Lung (tissue), 12 donors: ENCODE results near the gene ZHX3. TPM values are rescaled to one million over a fixed set of nuclear protein-coding genes. Genes with fewer than 3 reads are reported as not detected.

Experiments
- ATAC-seq: fragments of 200-7000 bp; cut with Tn5 transposase; one replicate; pipeline ENCODE4 v1.9.1; 2020; ENCODE audit warnings: moderate number of reproducible peaks; ENCODE audit not compliant: insufficient read depth, low FRiP score
- DNase-seq, 3 donors: peaks; one replicate each; pipeline ENCODE4 v3.0.0-alpha.2; 2013 to 2017
- H3K27ac ChIP-seq, 2 donors: one replicate each; pipeline ENCODE4 v1.5.1; 2013; ENCODE audit warnings: mild to moderate bottlenecking in 2 of 2, moderate library complexity in 2 of 2, control low read depth in 1 of 2, inconsistent platforms in 1 of 2, low read depth in 1 of 2, low read length in 1 of 2
- H3K27me3 ChIP-seq, 3 donors: one replicate each; pipeline ENCODE4 v1.5.1; 2013; ENCODE audit warnings: low read length in 2 of 3; ENCODE audit not compliant: control insufficient read depth in 3 of 3, insufficient read depth in 3 of 3
- H3K36me3 ChIP-seq, 4 donors: one replicate each; pipeline ENCODE4 v1.5.1; 2013; ENCODE audit warnings: low read length in 4 of 4, mild to moderate bottlenecking in 1 of 4, moderate library complexity in 1 of 4; ENCODE audit not compliant: control insufficient read depth in 4 of 4, insufficient read depth in 4 of 4
- H3K4me1 ChIP-seq, 5 donors: one replicate each; pipeline ENCODE4 v1.5.1; 2013; ENCODE audit warnings: low read length in 5 of 5, mild to moderate bottlenecking in 2 of 5, moderate library complexity in 1 of 5; ENCODE audit not compliant: control insufficient read depth in 5 of 5, insufficient read depth in 5 of 5
- H3K4me3 ChIP-seq: one replicate; pipeline ENCODE4 v1.5.1; 2013; ENCODE audit warnings: mild to moderate bottlenecking, control low read depth, moderate library complexity
- H3K9ac ChIP-seq, 2 donors: one replicate each; pipeline ENCODE4 v1.5.1; 2013; ENCODE audit warnings: low read length in 2 of 2, control low read depth in 1 of 2; ENCODE audit not compliant: insufficient read depth in 1 of 2
- H3K9me3 ChIP-seq, 4 donors: one replicate each; pipeline ENCODE4 v1.5.1; 2013; ENCODE audit warnings: low read length in 3 of 4, mild to moderate bottlenecking in 1 of 4, moderate library complexity in 1 of 4; ENCODE audit not compliant: control insufficient read depth in 4 of 4, insufficient read depth in 3 of 4
- CTCF ChIP-seq: IDR thresholded peaks from 2 replicates; pipeline ENCODE4 v1.5.1; 2012; ENCODE audit warnings: mild to moderate bottlenecking; ENCODE audit errors: control extremely low read depth, extremely low read depth
- WGBS, 2 donors: extraction: QIAGEN DNeasy Blood & Tissue Kit; methylation state at CpG; one replicate each; pipeline ENCODE4 v1.1.7; 2013; 5-methylcytosine and 5-hydroxymethylcytosine counted together
- polyA plus RNA-seq, 2 donors: library from polyadenylated mRNA; stranded (reverse); fragments of 200-250 nt; gene quantifications; one replicate each; pipeline ENCODE4 v1.2.1, GENCODE V29; 2013
- total RNA-seq, 2 donors: library from RNA; depleted of rRNA in 1 of 2; stranded (reverse); fragments of >200 nt in 1 of 2; gene quantifications; one replicate each; pipeline ENCODE4 v1.2.1, GENCODE V29; 2014 to 2021
- donor health status: control.
- donor health status: control.
- donor health status: Bipolar disorder and iron deficiency.
- donor health status: healthy.
- donor health status: DM: yes; HTN: yes; CAD: no.

Gene ZHX3
- total and polyA plus RNA-seq, 4 donors = 8.3 to 48.2 (median 18.0) TPM

DNA sequence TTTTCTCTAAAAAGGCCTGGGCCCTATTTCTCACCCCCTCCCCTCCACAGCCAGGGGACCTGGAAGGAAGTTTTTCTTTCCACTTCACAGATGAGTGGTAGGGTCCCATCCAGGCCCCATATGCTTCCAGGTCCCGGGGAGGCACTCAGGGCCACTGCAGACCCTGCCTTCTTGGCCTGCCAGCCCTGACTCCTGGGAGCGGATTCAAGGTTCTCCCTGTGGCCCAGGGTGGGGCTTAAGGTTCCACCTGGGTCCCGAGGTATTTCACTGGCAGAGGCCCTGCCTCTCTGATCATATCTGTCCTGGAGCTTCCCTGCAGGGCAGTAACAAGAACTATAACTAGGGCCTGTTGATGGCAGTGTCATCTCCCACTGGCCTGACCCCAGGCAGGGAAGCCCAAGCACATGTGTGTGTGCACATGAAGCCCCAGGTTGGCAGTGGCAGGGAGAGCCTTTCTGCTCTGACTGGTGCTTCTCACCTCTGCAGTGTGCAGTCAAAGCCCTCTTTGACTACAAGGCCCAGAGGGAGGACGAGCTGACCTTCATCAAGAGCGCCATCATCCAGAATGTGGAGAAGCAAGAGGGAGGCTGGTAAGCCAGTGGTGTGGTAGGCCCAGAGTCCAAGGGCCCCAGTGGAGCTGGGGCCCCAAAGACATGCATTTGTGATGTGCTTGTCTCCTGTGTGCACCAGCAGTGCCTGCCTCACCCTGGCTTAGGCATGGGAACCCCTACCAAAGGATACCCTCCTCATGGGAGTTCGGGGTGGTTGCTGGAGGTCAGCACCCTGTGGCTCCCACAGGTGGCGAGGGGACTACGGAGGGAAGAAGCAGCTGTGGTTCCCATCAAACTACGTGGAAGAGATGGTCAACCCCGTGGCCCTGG, 149.0 kb downstream of the ZHX3 start:
- H3K9ac ChIP-seq = no peak overlapping the region
- H3K9me3 ChIP-seq = no peaks in the 10 kb centered on the region
- H3K27me3 ChIP-seq = no peaks in the 10 kb centered on the region
- H3K4me1 ChIP-seq = peaks cover 0 to 15% (median 6%) of the 10 kb centered on the region in 5 donors
- no peak overlapping the region for H3K27ac ChIP-seq
- TF ChIP-seq CTCF = no peak
- H3K36me3 ChIP-seq = peaks cover 15 to 76% (median 67%) of the 10 kb centered on the region in 4 donors
- WGBS, 2 donors = 88 to 92% methylated on average over 10 of the region's 10 CpGs
- H3K4me3 ChIP-seq = no peak overlapping the region
- ATAC-seq (no peak), DNase-seq (peak in 1 of 3 donors; percentile 9)

- Histone ChIP-seq H3K9ac (no peak overlapping the region), H3K27me3 (no peaks in the 10 kb centered on the region), H3K36me3 (peaks cover 15 to 79% (median 68%) of the 10 kb centered on the region in 4 donors), H3K4me1 (peaks cover 0 to 11% (median 4%) of the 10 kb centered on the region in 5 donors), H3K27ac (no peak overlapping the region), H3K9me3 (no peaks in the 10 kb centered on the region), H3K4me3 (no peak overlapping the region)
- no peak for TF ChIP-seq CTCF
- 64 to 76% methylated on average over 11 of the region's 11 CpGs for WGBS, 2 donors
- ATAC-seq = no peak
- no peak for DNase-seq
Measured at GRCh38 chr20:41167481-41168253, 149.9 kb downstream of the ZHX3 start.

GRCh38 chr20:41167118-41167470, 150.4 kb downstream of the ZHX3 start:
- ATAC-seq (no peak), DNase-seq (no peak)
- H3K27me3 ChIP-seq = no peaks in the 10 kb centered on the region
- peaks cover 0 to 6% (median 0%) of the 10 kb centered on the region in 5 donors for H3K4me1 ChIP-seq
- H3K4me3 ChIP-seq = no peak overlapping the region
- 92% methylated on average over 3 of the region's 3 CpGs for WGBS, 2 donors
- no peak overlapping the region for H3K9ac ChIP-seq
- no peaks in the 10 kb centered on the region for H3K9me3 ChIP-seq
- TF ChIP-seq CTCF = no peak
- peaks cover 15 to 83% (median 67%) of the 10 kb centered on the region in 4 donors for H3K36me3 ChIP-seq
- no peak overlapping the region for H3K27ac ChIP-seq
